Sigmoid colon (tissue), 7 donors: ENCODE measurements around the gene GANAB. TPM values are rescaled to one million over a fixed set of nuclear protein-coding genes. Genes with fewer than 3 reads are reported as not detected.

ENCODE experiments used
- DNase-seq: peaks from one replicate; pipeline ENCODE4 v3.0.0-alpha.2; 2019
- H3K27ac ChIP-seq, 4 donors: fragments of 200-600 bp; sonication (generic); one replicate each; pipeline ENCODE4 v1.5.1; 2016 to 2019; ENCODE audit warnings: mild to moderate bottlenecking in 1 of 4
- H3K27me3 ChIP-seq, 3 donors: fragments of 200-600 bp; sonication (generic); one replicate each; pipeline ENCODE4 v1.5.1; 2019; ENCODE audit warnings: mild to moderate bottlenecking in 1 of 3
- H3K36me3 ChIP-seq, 4 donors: fragments of 200-600 bp; sonication (generic); one replicate each; pipeline ENCODE4 v1.5.1; 2016 to 2019
- H3K4me1 ChIP-seq, 4 donors: fragments of 200-600 bp; sonication (generic); one replicate each; pipeline ENCODE4 v1.5.1; 2017 to 2019
- H3K4me3 ChIP-seq, 4 donors: fragments of 200-600 bp; sonication (generic); one replicate each; pipeline ENCODE4 v1.5.1; 2017 to 2019; ENCODE audit warnings: mild to moderate bottlenecking in 2 of 4, moderate library complexity in 1 of 4
- H3K9me3 ChIP-seq, 4 donors: fragments of 200-600 bp in 3 of 4; sonication (generic) in 3 of 4; one replicate each; pipeline versions ENCODE4 v1.5.1 to v1.6.1; 2013 to 2019
- EP300 ChIP-seq, 4 donors: sonication (generic); formaldehyde crosslinking; IDR thresholded peaks; one replicate each; pipeline ENCODE4 v1.6.1; 2017; ENCODE audit warnings: antibody characterized with exemption in 4 of 4
- POLR2A ChIP-seq, 2 donors: fragments of 450-650 bp; IDR thresholded peaks; one replicate each; pipeline ENCODE4 v1.6.1; 2016; ENCODE audit warnings: antibody characterized with exemption in 2 of 2, mild to moderate bottlenecking in 2 of 2, moderate library complexity in 2 of 2
- POLR2AphosphoS5 ChIP-seq, 4 donors: sonication (generic); formaldehyde crosslinking; IDR thresholded peaks; one replicate each; pipeline ENCODE4 v1.6.1; 2017; ENCODE audit warnings: antibody characterized with exemption in 4 of 4
- WGBS, 2 donors: extraction: QIAGEN DNeasy Blood & Tissue Kit; methylation state at CpG; one replicate each; pipeline ENCODE4 v1.1.7; 2013; 5-methylcytosine and 5-hydroxymethylcytosine counted together
- intact Hi-C: fragments of 100-400 bp; cut with DNase I; formaldehyde crosslinking; loops from one replicate; pipeline ENCODE4 v1.15.1; 2023
- polyA plus RNA-seq, 3 donors: library from polyadenylated mRNA; stranded (reverse); fragments of 200-250 nt; gene quantifications; one replicate each; pipeline ENCODE4 v1.2.3, GENCODE V29; 2013
- total RNA-seq, 4 donors: library from RNA; depleted of rRNA; stranded (reverse); fragments of >200 nt; gene quantifications; one replicate each; pipeline ENCODE4 v1.1.0, GENCODE V29; 2016
- TF ChIP-seq, protein P1 (sequence below), 4 experiments: fragments of 450-650 bp in 3 of 4; fragments of 200-600 bp in 1 of 4; IDR thresholded peaks; one replicate each; pipeline ENCODE4 v1.5.1; 2016 to 2019; ENCODE audit warnings: antibody characterized with exemption in 4 of 4, mild to moderate bottlenecking in 3 of 4, moderate library complexity in 2 of 4
- donor health status: healthy with polysubstance abuse.
- donor health status: Bipolar disorder and iron deficiency.
- donor health status: healthy.

Gene GANAB
- total and polyA plus RNA-seq, 7 donors, result 12.6 to 163 (median 74.7) TPM

DNA sequence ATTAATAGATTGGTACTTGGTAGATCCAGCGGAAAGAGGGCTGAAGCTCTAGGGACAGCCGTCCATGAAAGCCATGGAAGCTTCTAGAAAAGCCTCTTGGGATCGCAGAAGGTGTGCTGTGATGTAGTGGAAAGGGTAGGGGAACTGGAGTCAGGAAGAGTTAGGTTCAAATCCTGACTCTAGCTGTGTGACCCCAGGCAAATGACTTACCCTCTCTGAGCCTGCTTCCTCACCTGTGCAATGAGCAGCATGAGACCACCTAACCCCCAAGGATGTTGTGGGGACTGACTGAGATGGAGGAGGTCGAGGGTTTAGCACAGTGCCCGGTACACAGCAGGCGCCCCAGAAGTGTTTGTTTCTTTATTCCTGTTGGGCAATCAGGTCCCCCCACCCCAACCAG lies 36.0 kb downstream of the GANAB start:
- 90 to 94% methylated on average over 6 of the region's 6 CpGs for WGBS, 2 donors
- no peak overlapping the region for H3K4me3 ChIP-seq
- no peak overlapping the region for H3K27ac ChIP-seq

DNA sequence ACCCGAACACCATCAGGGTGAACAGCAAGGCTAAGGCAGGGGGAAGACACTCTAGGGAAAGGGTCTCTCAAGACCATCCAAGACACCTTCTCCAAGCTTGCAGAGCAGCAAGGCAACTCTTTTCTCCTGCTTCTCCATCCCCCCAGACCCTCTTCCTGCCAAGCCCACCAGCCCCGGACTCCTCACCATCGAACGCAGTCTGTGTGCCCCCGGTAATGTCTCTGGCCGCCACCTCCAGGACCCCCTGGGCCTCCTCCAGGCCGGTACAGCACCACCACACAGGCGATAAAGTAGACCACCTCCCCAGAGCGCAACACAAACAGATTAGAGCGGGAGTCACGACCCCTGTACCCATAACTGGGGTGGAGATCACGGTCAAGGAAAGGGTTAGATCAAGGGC lies 37.6 kb downstream of the GANAB start:
- 93 to 94% methylated on average over 12 of the region's 12 CpGs for WGBS, 2 donors
- no peaks in the 10 kb centered on the region for H3K27me3 ChIP-seq
- TF ChIP-seq, protein P1, sequence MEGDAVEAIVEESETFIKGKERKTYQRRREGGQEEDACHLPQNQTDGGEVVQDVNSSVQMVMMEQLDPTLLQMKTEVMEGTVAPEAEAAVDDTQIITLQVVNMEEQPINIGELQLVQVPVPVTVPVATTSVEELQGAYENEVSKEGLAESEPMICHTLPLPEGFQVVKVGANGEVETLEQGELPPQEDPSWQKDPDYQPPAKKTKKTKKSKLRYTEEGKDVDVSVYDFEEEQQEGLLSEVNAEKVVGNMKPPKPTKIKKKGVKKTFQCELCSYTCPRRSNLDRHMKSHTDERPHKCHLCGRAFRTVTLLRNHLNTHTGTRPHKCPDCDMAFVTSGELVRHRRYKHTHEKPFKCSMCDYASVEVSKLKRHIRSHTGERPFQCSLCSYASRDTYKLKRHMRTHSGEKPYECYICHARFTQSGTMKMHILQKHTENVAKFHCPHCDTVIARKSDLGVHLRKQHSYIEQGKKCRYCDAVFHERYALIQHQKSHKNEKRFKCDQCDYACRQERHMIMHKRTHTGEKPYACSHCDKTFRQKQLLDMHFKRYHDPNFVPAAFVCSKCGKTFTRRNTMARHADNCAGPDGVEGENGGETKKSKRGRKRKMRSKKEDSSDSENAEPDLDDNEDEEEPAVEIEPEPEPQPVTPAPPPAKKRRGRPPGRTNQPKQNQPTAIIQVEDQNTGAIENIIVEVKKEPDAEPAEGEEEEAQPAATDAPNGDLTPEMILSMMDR (IDR thresholded peaks at IDR 0.05), result no peak
- TF ChIP-seq POLR2AphosphoS5 (IDR thresholded peaks at IDR 0.05), result no peak
- no peak for TF ChIP-seq POLR2A (IDR thresholded peaks at IDR 0.05)
- TF ChIP-seq EP300 (IDR thresholded peaks at IDR 0.05), result no peak
- no peak overlapping the region for H3K4me3 ChIP-seq
- DNase-seq, result no peak
- no peak overlapping the region for H3K27ac ChIP-seq
- intact Hi-C loops, result no loop called here
- peaks cover 0 to 30% (median 24%) of the 10 kb centered on the region in 4 donors for H3K4me1 ChIP-seq
- no peaks in the 10 kb centered on the region for H3K9me3 ChIP-seq
- H3K36me3 ChIP-seq, result peaks cover 0 to 67% (median 5%) of the 10 kb centered on the region in 4 donors

More for the DNA sequence above, 36.0 kb downstream of the GANAB start:
- no peaks in the 10 kb centered on the region for H3K27me3 ChIP-seq
- peaks cover 0 to 62% (median 5%) of the 10 kb centered on the region in 4 donors for H3K36me3 ChIP-seq
- intact Hi-C loops, result loop anchor here (5.0 kb wide), 2 partner anchors 57 to 97 kb away; partner anchors contain the start of genes BSCL2, C11orf98, CSKMT and GNG3
- H3K4me1 ChIP-seq, result peaks cover 0 to 30% (median 24%) of the 10 kb centered on the region in 4 donors
- TF ChIP-seq POLR2AphosphoS5 (IDR thresholded peaks at IDR 0.05) (no peak), POLR2A (IDR thresholded peaks at IDR 0.05) (no peak), EP300 (IDR thresholded peaks at IDR 0.05) (no peak)
- TF ChIP-seq, protein P1 (IDR thresholded peaks at IDR 0.05), result no peak
- no peaks in the 10 kb centered on the region for H3K9me3 ChIP-seq
- DNase-seq, result no peak

DNA sequence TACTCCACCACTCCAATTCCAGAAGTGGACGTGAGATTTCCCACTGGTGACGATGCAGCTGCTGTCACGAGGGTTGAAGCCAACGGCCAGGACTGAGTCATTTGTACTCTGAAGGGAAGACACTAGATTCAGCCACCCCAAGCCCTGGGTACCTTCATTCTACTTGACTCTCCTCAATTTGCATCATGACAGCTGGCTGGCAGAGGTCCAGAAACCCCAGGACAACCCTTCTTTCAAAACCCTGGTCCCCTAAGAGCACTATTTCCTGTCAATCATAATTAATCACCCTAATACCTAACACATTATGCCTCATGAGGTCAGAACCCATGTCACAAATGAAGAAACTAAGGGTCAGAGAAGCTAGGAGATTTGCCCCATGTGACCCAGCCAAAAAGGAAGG lies 38.7 kb downstream of the GANAB start:
- Histone ChIP-seq H3K36me3 (peaks cover 0 to 68% (median 5%) of the 10 kb centered on the region in 4 donors), H3K27me3 (no peaks in the 10 kb centered on the region), H3K27ac (no peak overlapping the region), H3K9me3 (no peaks in the 10 kb centered on the region), H3K4me3 (no peak overlapping the region), H3K4me1 (peaks cover 0 to 29% (median 23%) of the 10 kb centered on the region in 4 donors)
- no peak for DNase-seq
- 82 to 84% methylated on average over 4 of the region's 4 CpGs for WGBS, 2 donors
- intact Hi-C loops, result no loop called here
- TF ChIP-seq EP300 (IDR thresholded peaks at IDR 0.05) (no peak), POLR2A (IDR thresholded peaks at IDR 0.05) (no peak), POLR2AphosphoS5 (IDR thresholded peaks at IDR 0.05) (no peak)
- TF ChIP-seq, protein P1 (IDR thresholded peaks at IDR 0.05), result no peak

DNA sequence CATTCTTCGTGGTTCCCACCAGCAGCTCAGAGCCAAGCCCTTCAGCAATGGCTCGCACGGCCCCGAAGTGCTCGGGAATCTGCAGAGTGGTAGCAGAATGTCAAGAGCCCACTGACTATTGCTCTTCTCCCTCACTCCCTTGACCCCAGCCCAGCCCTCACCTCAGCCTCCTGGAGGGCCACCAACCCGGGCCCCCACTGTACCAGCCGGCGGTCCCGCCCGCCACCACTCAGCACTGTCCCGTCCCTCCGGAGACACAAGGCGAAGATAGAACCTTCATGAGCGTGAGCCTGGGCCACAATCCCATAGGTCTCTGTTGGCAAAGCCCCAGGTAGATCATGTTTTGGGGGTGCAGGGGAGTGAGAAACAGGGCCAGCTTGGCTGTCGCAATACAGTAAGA lies 40.5 kb downstream of the GANAB start:
- 96% methylated on average over 15 of the region's 15 CpGs for WGBS, 2 donors
- Histone ChIP-seq H3K36me3 (peaks cover 0 to 68% (median 5%) of the 10 kb centered on the region in 4 donors), H3K4me3 (no peak overlapping the region), H3K27ac (no peak overlapping the region), H3K27me3 (no peaks in the 10 kb centered on the region), H3K9me3 (no peaks in the 10 kb centered on the region), H3K4me1 (peaks cover 0 to 28% (median 18%) of the 10 kb centered on the region in 4 donors)
- DNase-seq, result no peak
- no peak for TF ChIP-seq EP300 (IDR thresholded peaks at IDR 0.05)
- no peak for TF ChIP-seq POLR2AphosphoS5 (IDR thresholded peaks at IDR 0.05)
- TF ChIP-seq, protein P1 (IDR thresholded peaks at IDR 0.05), result no peak
- TF ChIP-seq POLR2A (IDR thresholded peaks at IDR 0.05), result no peak
- intact Hi-C loops, result no loop called here

DNA sequence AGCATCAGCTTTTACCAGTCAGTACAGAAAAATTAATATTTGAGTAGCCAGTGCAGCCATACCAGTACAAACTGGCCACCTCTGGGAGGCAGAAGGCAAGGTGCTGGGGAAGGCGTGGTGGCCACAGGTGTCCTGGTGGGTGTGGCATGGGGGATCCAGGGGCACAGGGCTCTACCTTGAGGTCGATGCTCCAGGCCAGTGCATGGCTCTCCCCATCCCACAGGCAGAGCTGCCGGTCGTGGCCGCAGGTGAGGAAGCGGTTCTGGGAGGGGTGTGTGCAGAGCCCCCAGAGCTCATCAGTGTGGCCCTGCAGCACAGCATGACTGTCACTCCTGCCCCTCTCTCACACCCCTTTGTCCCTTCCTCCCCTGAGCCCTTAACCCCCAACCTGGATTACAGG lies 40.9 kb downstream of the GANAB start:
- H3K4me1 ChIP-seq, result peaks cover 0 to 27% (median 19%) of the 10 kb centered on the region in 4 donors
- H3K4me3 ChIP-seq, result no peak overlapping the region
- intact Hi-C loops, result no loop called here
- 84 to 90% methylated on average over 6 of the region's 6 CpGs for WGBS, 2 donors
- H3K27ac ChIP-seq, result no peak overlapping the region
- H3K27me3 ChIP-seq, result no peaks in the 10 kb centered on the region
- H3K36me3 ChIP-seq, result peaks cover 0 to 66% (median 5%) of the 10 kb centered on the region in 4 donors
- H3K9me3 ChIP-seq, result no peaks in the 10 kb centered on the region
- TF ChIP-seq POLR2AphosphoS5 (IDR thresholded peaks at IDR 0.05) (no peak), EP300 (IDR thresholded peaks at IDR 0.05) (no peak)
- no peak for DNase-seq
